DND-41 (cell line): ENCODE data around the gene IDUA.

Experiments
- ATAC-seq: fragments of 200-7000 bp; cut with Tn5 transposase; 3 replicates; pipeline ENCODE4 v1.9.1; 2021; ENCODE audit warnings: low read depth; ENCODE audit not compliant: insufficient read depth
- DNase-seq: peaks from one replicate; pipeline ENCODE4 v3.0.0-alpha.2; 2020
- H2AFZ ChIP-seq: 2 replicates; pipeline ENCODE4 v1.6.0; 2012; ENCODE audit warnings: low read depth, low read length
- H3K27ac ChIP-seq: 2 replicates; pipeline ENCODE4 v1.5.1; 2012; ENCODE audit warnings: low read length, inconsistent platforms
- H3K27me3 ChIP-seq: fragments of 200-600 bp; sonication (generic); 2 replicates; pipeline ENCODE4 v1.6.0; 2012; ENCODE audit warnings: low read length, mild to moderate bottlenecking, inconsistent platforms; ENCODE audit not compliant: insufficient read depth, poor library complexity
- H3K36me3 ChIP-seq: 2 replicates; pipeline ENCODE4 v1.5.1; 2012; ENCODE audit warnings: low read length, inconsistent platforms; ENCODE audit not compliant: insufficient read depth
- H3K4me1 ChIP-seq: 2 replicates; pipeline ENCODE4 v1.5.1; 2012; ENCODE audit warnings: mild to moderate bottlenecking, low read length; ENCODE audit not compliant: insufficient read depth
- H3K4me2 ChIP-seq: 2 replicates; pipeline ENCODE4 v1.6.0; 2012; ENCODE audit warnings: mild to moderate bottlenecking, moderate library complexity, low read length, inconsistent platforms; ENCODE audit not compliant: insufficient read depth
- H3K4me3 ChIP-seq, 2 experiments: fragments of 200-600 bp in 1 of 2; shearing (Covaris generic) in 1 of 2; 2 replicates each; pipeline ENCODE4 v1.5.1; 2012 to 2016; ENCODE audit warnings: inconsistent platforms in 2 of 2, low read length in 2 of 2, mild to moderate bottlenecking in 2 of 2, low read depth in 1 of 2, moderate library complexity in 1 of 2
- H3K79me2 ChIP-seq: 2 replicates; pipeline ENCODE4 v1.6.0; 2012; ENCODE audit warnings: low read length, inconsistent platforms; ENCODE audit not compliant: insufficient read depth
- H3K9ac ChIP-seq: 2 replicates; pipeline ENCODE4 v1.6.0; 2012; ENCODE audit warnings: low read depth, mild to moderate bottlenecking, inconsistent platforms, low read length, moderate library complexity
- H3K9me3 ChIP-seq: 2 replicates; pipeline ENCODE4 v1.5.1; 2012; ENCODE audit warnings: low read length, moderate library complexity, mild to moderate bottlenecking, inconsistent platforms; ENCODE audit not compliant: insufficient read depth, severe bottlenecking
- H4K20me1 ChIP-seq: 2 replicates; pipeline ENCODE4 v1.6.0; 2012; ENCODE audit warnings: low read length; ENCODE audit not compliant: insufficient read depth
- EZH2 ChIP-seq: IDR thresholded peaks from 3 replicates; pipeline ENCODE4 v1.6.1; 2012; ENCODE audit warnings: borderline replicate concordance, low read depth, mild to moderate bottlenecking, moderate library complexity, low read length, inconsistent platforms; ENCODE audit not compliant: severe bottlenecking
- TF ChIP-seq, protein P1 (sequence below): IDR thresholded peaks from 2 replicates; pipeline ENCODE4 v1.5.1; 2012; ENCODE audit warnings: borderline replicate concordance, low read length, moderate library complexity, mild to moderate bottlenecking; ENCODE audit not compliant: poor library complexity, severe bottlenecking; ENCODE audit errors: extremely low read depth

Gene IDUA

GRCh38 chr4:982814-983213 is 4.0 kb upstream of the IDUA start:
- Histone ChIP-seq H3K4me1 (peaks cover 24% of the 10 kb centered on the region), H3K27ac (no peak overlapping the region)
- TF ChIP-seq, protein P1, sequence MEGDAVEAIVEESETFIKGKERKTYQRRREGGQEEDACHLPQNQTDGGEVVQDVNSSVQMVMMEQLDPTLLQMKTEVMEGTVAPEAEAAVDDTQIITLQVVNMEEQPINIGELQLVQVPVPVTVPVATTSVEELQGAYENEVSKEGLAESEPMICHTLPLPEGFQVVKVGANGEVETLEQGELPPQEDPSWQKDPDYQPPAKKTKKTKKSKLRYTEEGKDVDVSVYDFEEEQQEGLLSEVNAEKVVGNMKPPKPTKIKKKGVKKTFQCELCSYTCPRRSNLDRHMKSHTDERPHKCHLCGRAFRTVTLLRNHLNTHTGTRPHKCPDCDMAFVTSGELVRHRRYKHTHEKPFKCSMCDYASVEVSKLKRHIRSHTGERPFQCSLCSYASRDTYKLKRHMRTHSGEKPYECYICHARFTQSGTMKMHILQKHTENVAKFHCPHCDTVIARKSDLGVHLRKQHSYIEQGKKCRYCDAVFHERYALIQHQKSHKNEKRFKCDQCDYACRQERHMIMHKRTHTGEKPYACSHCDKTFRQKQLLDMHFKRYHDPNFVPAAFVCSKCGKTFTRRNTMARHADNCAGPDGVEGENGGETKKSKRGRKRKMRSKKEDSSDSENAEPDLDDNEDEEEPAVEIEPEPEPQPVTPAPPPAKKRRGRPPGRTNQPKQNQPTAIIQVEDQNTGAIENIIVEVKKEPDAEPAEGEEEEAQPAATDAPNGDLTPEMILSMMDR, result no peak
- no peak for TF ChIP-seq EZH2

DNA sequence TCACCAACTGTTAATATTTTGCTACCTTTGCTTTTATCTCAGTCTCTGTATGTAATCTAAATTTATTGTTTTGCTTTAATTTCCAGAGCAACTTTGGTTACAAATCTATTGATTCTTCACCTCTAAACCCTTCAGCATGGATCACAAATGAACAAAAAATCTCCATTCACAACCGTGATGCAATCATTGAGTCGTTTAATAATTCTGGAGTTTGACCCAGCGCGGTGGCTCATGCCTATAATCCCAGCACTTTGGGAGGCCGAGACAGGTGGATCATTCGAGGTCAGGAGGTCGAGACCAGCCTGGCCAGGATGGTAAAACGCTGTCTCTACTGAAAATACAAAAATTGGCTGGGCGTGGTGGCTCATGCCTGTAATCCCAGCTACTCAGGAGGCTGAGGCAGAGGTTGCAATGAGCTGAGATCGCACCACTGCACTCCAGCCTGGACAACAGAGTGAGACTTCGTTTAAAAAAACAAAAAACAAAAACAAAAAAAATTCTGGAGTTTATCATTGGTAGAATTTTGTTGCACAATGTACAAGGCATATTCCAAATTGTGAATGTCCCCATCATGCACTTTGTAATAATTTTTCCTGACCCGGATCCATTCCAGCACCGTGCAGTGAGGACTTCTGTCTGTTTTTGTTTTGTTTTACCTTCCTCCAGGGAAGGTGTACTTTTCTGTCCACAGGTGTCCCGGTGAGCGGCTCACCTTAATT is 2.3 kb upstream of the IDUA start:
- no peak for ATAC-seq
- no peak for DNase-seq
- Histone ChIP-seq H3K4me2 (peak overlapping the region; percentile 83; the same call in 1 of the 2 replicates), H3K27ac (no peak overlapping the region), H4K20me1 (peaks cover 16% of the 10 kb centered on the region), H3K4me3 (no peak overlapping the region), H3K4me1 (peaks cover 34% of the 10 kb centered on the region), H2AFZ (no peak overlapping the region), H3K36me3 (peaks cover 5% of the 10 kb centered on the region; the same call in 1 of the 2 replicates), H3K27me3 (no peaks in the 10 kb centered on the region), H3K79me2 (peaks cover 27% of the 10 kb centered on the region), H3K9me3 (no peaks in the 10 kb centered on the region), H3K9ac (no peak overlapping the region)
- no peak for TF ChIP-seq EZH2
- TF ChIP-seq, protein P1, result no peak

More at GRCh38 chr4:982814-983213, 4.0 kb upstream of the IDUA start:
- no peak overlapping the region for H3K4me2 ChIP-seq
- peaks cover 5% of the 10 kb centered on the region for H4K20me1 ChIP-seq
- H3K4me3 ChIP-seq, result no peak overlapping the region
- no peaks in the 10 kb centered on the region for H3K36me3 ChIP-seq
- peaks cover 19% of the 10 kb centered on the region for H3K79me2 ChIP-seq
- no peak overlapping the region for H3K9ac ChIP-seq
- no peaks in the 10 kb centered on the region for H3K27me3 ChIP-seq
- ATAC-seq, result no peak
- no peak for DNase-seq
- no peak overlapping the region for H2AFZ ChIP-seq
- H3K9me3 ChIP-seq, result no peaks in the 10 kb centered on the region

DNA sequence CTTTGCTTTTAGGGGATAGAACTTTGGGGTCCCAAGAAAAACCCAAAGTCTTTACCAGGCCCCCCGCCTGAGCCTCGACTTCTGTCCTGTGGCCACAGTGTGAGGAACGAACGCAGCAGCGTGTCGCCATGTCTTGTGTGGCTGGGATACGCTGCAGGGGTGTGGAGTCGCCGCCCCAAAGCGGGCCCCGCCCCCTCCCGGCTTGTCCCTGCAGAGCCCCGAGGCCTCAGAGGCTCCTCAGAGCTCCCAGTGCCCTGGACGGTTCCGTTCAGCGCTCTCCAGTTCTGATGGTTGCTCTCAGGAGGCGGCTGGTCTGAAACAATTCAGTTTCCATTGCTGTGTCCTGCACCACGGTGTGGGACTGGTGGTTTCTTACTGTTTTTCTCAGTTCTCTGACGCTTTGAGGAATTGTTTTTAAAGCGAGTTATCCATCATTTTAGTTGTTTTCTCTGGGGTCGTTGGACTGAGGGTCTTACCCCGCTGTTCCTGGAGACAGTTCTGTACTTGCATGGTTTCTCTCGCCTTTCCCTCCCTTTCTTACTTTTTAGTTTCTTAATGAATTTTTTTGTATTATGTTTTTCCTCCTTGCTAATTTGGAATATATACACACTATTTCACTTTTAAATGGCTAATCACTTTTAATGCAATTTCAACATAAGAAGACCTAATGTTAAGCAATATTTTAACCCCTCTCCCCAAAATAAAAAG is 1.6 kb upstream of the IDUA start:
- Histone ChIP-seq H3K4me2 (peak overlapping the region; percentile 83), H3K9ac (peak overlapping the region; percentile 65), H3K36me3 (peaks cover 13% of the 10 kb centered on the region), H3K9me3 (no peaks in the 10 kb centered on the region), H3K27me3 (no peaks in the 10 kb centered on the region), H3K4me3 (peak overlapping the region; percentile 35 to 61; a peak in 3 of 4 replicates), H2AFZ (no peak overlapping the region), H3K27ac (no peak overlapping the region; the same call in 1 of the 2 replicates), H4K20me1 (peaks cover 24% of the 10 kb centered on the region), H3K79me2 (peaks cover 27% of the 10 kb centered on the region), H3K4me1 (peaks cover 34% of the 10 kb centered on the region)
- ATAC-seq (no peak), DNase-seq (no peak)
- no peak for TF ChIP-seq EZH2
- TF ChIP-seq, protein P1, result no peak
